OCI-LY7 (cell line): ENCODE measurements around the gene TPD52L2. TPM values are rescaled to one million over a fixed set of nuclear protein-coding genes. Genes with fewer than 3 reads are reported as not detected.

Source experiments
- BruUV-seq: library from RNA; stranded (reverse); fragments of 400-500 nt; replicated peaks from 2 replicates; lab custom pipeline; 2021; lab: Mats Ljungman, UMichigan
- CTCF ChIA-PET: fragments of 300-600 bp; sonication (Branson Sonifier 250); formaldehyde crosslinking; loops from one replicate; lab custom pipeline; 2022; ENCODE audit warnings: antibody characterized with exemption; ENCODE audit not compliant: unreplicated experiment; lab: Charles Lee
- POLR2A ChIA-PET: fragments of 300-600 bp; sonication (Branson Sonifier 250); formaldehyde crosslinking; loops from one replicate; lab custom pipeline; 2022; ENCODE audit warnings: antibody characterized with exemption; lab: Charles Lee
- DNase-seq: peaks from one replicate; pipeline ENCODE4 v3.0.0-alpha.2; 2015; ENCODE audit warnings: low spot score
- H2AFZ ChIP-seq: fragments of 200-600 bp; sonication (generic), shearing (Covaris generic); 2 replicates; pipeline ENCODE4 v1.6.1; 2014; ENCODE audit warnings: mild to moderate bottlenecking, antibody characterized with exemption, low read length, moderate library complexity
- H3K27ac ChIP-seq: fragments of 200-600 bp; sonication (generic); 2 replicates; pipeline ENCODE4 v1.5.1; 2014; ENCODE audit warnings: mixed run types, low read depth, mild to moderate bottlenecking, moderate library complexity, low read length, inconsistent platforms; ENCODE audit not compliant: poor library complexity, severe bottlenecking
- H3K36me3 ChIP-seq: fragments of 200-600 bp; sonication (generic); 2 replicates; pipeline ENCODE4 v1.6.1; 2014; ENCODE audit warnings: mild to moderate bottlenecking, antibody characterized with exemption, low read length, moderate library complexity, mixed read lengths; ENCODE audit not compliant: insufficient read depth
- H3K4me1 ChIP-seq: fragments of 200-600 bp; sonication (generic); 2 replicates; pipeline ENCODE4 v1.5.1; 2014; ENCODE audit warnings: mild to moderate bottlenecking, low read length; ENCODE audit not compliant: insufficient read depth, poor library complexity, severe bottlenecking
- H3K4me2 ChIP-seq: fragments of 200-600 bp; sonication (generic); 2 replicates; pipeline ENCODE4 v1.6.1; 2014; ENCODE audit warnings: mild to moderate bottlenecking, low read length
- H3K4me3 ChIP-seq: fragments of 200-600 bp; sonication (generic); 2 replicates; pipeline ENCODE4 v1.5.1; 2014; ENCODE audit warnings: mild to moderate bottlenecking, low read depth, low read length; ENCODE audit not compliant: poor library complexity, severe bottlenecking
- H3K79me2 ChIP-seq: fragments of 200-600 bp; sonication (generic); 2 replicates; pipeline ENCODE4 v1.6.1; 2016; ENCODE audit warnings: low read depth, mild to moderate bottlenecking, low read length, moderate library complexity, mixed read lengths; ENCODE audit not compliant: insufficient read depth
- H3K9me2 ChIP-seq: fragments of 200-600 bp; sonication (generic); 2 replicates; pipeline ENCODE4 v1.6.1; 2016; ENCODE audit warnings: mild to moderate bottlenecking, low read length, mixed read lengths; ENCODE audit not compliant: insufficient read depth
- H3K9me3 ChIP-seq: fragments of 200-600 bp; sonication (generic); 2 replicates; pipeline ENCODE4 v1.6.1; 2014; ENCODE audit warnings: mild to moderate bottlenecking, mixed run types, low read length, mixed read lengths
- H4K20me1 ChIP-seq: fragments of 200-600 bp; sonication (generic); 2 replicates; pipeline ENCODE4 v1.6.1; 2014; ENCODE audit warnings: mild to moderate bottlenecking, antibody characterized with exemption, low read length, moderate library complexity, mixed read lengths; ENCODE audit not compliant: insufficient read depth
- CTCF ChIP-seq: fragments of 200-600 bp; sonication (generic); conservative IDR thresholded peaks from 2 replicates; pipeline ENCODE4 v1.5.1; 2014; ENCODE audit warnings: mild to moderate bottlenecking, antibody characterized with exemption, low read length, moderate library complexity, mixed read lengths
- EZH2phosphoT487 ChIP-seq: fragments of 200-600 bp; sonication (generic); IDR thresholded peaks from 2 replicates; pipeline ENCODE4 v1.6.1; 2018; ENCODE audit warnings: low read depth, borderline replicate concordance, mild to moderate bottlenecking, mixed run types, antibody characterized with exemption, low read length, moderate library complexity, mixed read lengths
- intact Hi-C: fragments of 100-400 bp; cut with micrococcal nuclease; formaldehyde crosslinking; loops from one replicate; pipeline ENCODE4 v1.10.0; 2022; ENCODE audit not compliant: unreplicated experiment
- total RNA-seq, 2 experiments: library from RNA; depleted of rRNA in 1 of 2; stranded (reverse); fragments of >200 nt in 1 of 2; shearing (Covaris generic) in 1 of 2; gene quantifications; 2 replicates each; pipeline ENCODE4 v1.2.3, GENCODE V29; 2014 to 2022

The TPD52L2 gene
- total RNA-seq, 2 experiments from 2014 or later: 27.2 to 51.0 TPM

DNA sequence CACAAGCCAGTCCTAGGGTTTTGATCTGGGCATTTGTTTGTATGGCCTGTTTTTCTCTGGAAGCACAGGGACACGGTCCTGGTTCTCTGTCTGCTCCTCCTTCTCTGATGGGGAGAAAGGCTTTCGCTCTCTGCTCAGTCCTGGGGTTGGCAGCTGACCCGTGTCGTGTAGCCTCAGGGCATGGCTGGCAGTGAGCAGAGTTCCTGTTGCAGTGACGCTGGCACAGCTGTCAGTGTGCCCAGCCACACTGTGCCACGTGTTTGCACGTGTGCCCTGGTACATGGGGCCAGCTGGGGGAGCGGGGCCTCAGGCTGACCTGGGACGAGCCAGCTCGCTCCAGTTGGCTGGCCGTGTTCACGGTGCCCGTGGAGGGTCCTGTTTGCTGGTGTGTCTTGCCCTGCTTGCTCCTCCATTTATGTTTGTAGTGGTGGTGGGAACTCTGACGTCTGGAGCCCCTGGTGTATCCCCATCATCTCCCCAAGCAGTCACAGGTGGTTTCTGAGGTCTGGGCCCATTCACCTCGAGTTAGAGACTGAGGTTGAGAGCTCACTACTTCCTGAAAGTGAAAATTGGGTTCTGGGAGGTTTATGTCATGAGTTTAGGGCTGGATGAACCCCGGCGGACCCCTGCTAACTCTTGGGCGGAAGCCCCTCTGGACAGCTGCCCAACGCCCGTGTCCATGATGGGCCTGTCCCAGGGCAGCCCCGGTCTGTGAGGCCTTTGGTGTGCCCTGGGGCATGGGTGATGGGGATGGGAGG lies 19.6 kb downstream of the TPD52L2 start:
- intact Hi-C loops: no loop called here
- no peak overlapping the region for H2AFZ ChIP-seq
- no peak overlapping the region for H3K27ac ChIP-seq
- no peak for DNase-seq
- H3K4me3 ChIP-seq: no peak overlapping the region
- BruUV-seq: no TSS peak
- H3K9me2 ChIP-seq: no peaks in the 10 kb centered on the region
- CTCF ChIA-PET: no interaction called here
- TF ChIP-seq CTCF (no peak), EZH2phosphoT487 (no peak)
- H3K4me2 ChIP-seq: no peak overlapping the region
- no peaks in the 10 kb centered on the region for H4K20me1 ChIP-seq
- POLR2A ChIA-PET: no interaction called here
- H3K36me3 ChIP-seq: peaks cover 57% of the 10 kb centered on the region
- no peaks in the 10 kb centered on the region for H3K4me1 ChIP-seq
- no peaks in the 10 kb centered on the region for H3K79me2 ChIP-seq
- H3K9me3 ChIP-seq: no peaks in the 10 kb centered on the region

GRCh38 chr20:63885264-63886053 lies 20.4 kb downstream of the TPD52L2 start:
- Histone ChIP-seq H3K4me3 (no peak overlapping the region), H3K79me2 (no peaks in the 10 kb centered on the region), H3K4me2 (no peak overlapping the region), H3K9me3 (no peaks in the 10 kb centered on the region), H3K4me1 (no peaks in the 10 kb centered on the region), H4K20me1 (no peaks in the 10 kb centered on the region), H3K27ac (no peak overlapping the region), H3K9me2 (no peaks in the 10 kb centered on the region), H3K36me3 (peaks cover 62% of the 10 kb centered on the region), H2AFZ (no peak overlapping the region)
- BruUV-seq: no TSS peak
- ChIA-PET CTCF (no interaction called here), POLR2A (no interaction called here)
- no peak for TF ChIP-seq CTCF
- no peak for TF ChIP-seq EZH2phosphoT487
- intact Hi-C loops: no loop called here
- DNase-seq: no peak
